ENCODE data around the gene IGSF9. TPM values are rescaled to one million over a fixed set of nuclear protein-coding genes. Genes with fewer than 3 reads are reported as not detected.

Gene IGSF9
- total and polyA plus RNA-seq, 2 of the 4 experiments (the other 2 are of a cell fraction), result 0.05 TPM; not detected in 1

GRCh38 chr1:159916242-159917051 is 29.0 kb downstream of the IGSF9 start (continued):
- TF ChIP-seq MXI1 (IDR thresholded peaks at IDR 0.05; ENCODE audit: borderline replicate concordance, low read depth, low read length) (no peak), FOS (IDR thresholded peaks at IDR 0.05; ENCODE audit: low read depth, low read length) (no peak), SMC3 (IDR thresholded peaks at IDR 0.05; ENCODE audit: low read depth, low read length) (no peak)

All from IMR-90 (cell line).